Loucy (cell line): Measurements from ENCODE around the gene FBXL2.

ENCODE experiments used
- H2AFZ ChIP-seq: fragments of 200-600 bp; sonication (generic); 2 replicates; pipeline ENCODE4 v1.6.0; 2016; ENCODE audit warnings: antibody characterized with exemption, mild to moderate bottlenecking, low read length, moderate library complexity
- H3F3A ChIP-seq: fragments of 200-600 bp; 2 replicates; pipeline ENCODE4 v1.6.0; 2016; ENCODE audit warnings: antibody characterized with exemption, low read depth, mild to moderate bottlenecking
- H3K27me3 ChIP-seq: fragments of 200-600 bp; sonication (generic); 2 replicates; pipeline ENCODE4 v1.6.1; 2014; ENCODE audit warnings: low read length, mild to moderate bottlenecking; ENCODE audit not compliant: insufficient read depth, poor library complexity, severe bottlenecking
- H3K36me3 ChIP-seq: fragments of 200-600 bp; sonication (generic); 2 replicates; pipeline ENCODE4 v1.6.1; 2016; ENCODE audit warnings: low read length; ENCODE audit not compliant: insufficient read depth
- H3K4me1 ChIP-seq: fragments of 200-600 bp; sonication (generic); 2 replicates; pipeline ENCODE4 v1.5.1; 2014; ENCODE audit warnings: low read length, mild to moderate bottlenecking; ENCODE audit not compliant: insufficient read depth, poor library complexity, severe bottlenecking
- H3K4me2 ChIP-seq: fragments of 200-600 bp; sonication (generic); 2 replicates; pipeline ENCODE4 v1.6.0; 2014; ENCODE audit warnings: antibody characterized with exemption, low read length, low read depth, mild to moderate bottlenecking; ENCODE audit not compliant: poor library complexity, severe bottlenecking
- H3K4me3 ChIP-seq: fragments of 200-600 bp; sonication (generic); 2 replicates; pipeline ENCODE4 v1.5.1; 2014; ENCODE audit warnings: low read length, mild to moderate bottlenecking, mixed read lengths; ENCODE audit not compliant: poor library complexity, severe bottlenecking
- H3K79me2 ChIP-seq: fragments of 200-600 bp; sonication (generic); 2 replicates; pipeline ENCODE4 v1.6.1; 2014; ENCODE audit warnings: low read length; ENCODE audit not compliant: insufficient read depth
- H3K9ac ChIP-seq: fragments of 200-600 bp; sonication (generic); 2 replicates; pipeline ENCODE4 v1.6.0; 2014; ENCODE audit warnings: mild to moderate bottlenecking, low read depth, low read length, moderate library complexity; ENCODE audit not compliant: poor library complexity, severe bottlenecking
- H3K9me2 ChIP-seq: fragments of 200-600 bp; sonication (generic); replicated peaks from 2 replicates; pipeline ENCODE4 v1.6.1; 2016; ENCODE audit warnings: low read depth, low read length, mixed read lengths
- H3K9me3 ChIP-seq: fragments of 200-600 bp; sonication (generic); 2 replicates; pipeline ENCODE4 v1.6.1; 2014; ENCODE audit warnings: mild to moderate bottlenecking, antibody characterized with exemption, low read length, low read depth; ENCODE audit not compliant: insufficient read depth
- H4K20me1 ChIP-seq: fragments of 200-600 bp; sonication (generic); 2 replicates; pipeline ENCODE4 v1.6.0; 2014; ENCODE audit warnings: antibody characterized with exemption, low read length, mild to moderate bottlenecking; ENCODE audit not compliant: insufficient read depth, poor library complexity, severe bottlenecking
- CTCF ChIP-seq: fragments of 200-600 bp; sonication (generic); conservative IDR thresholded peaks from 2 replicates; pipeline ENCODE4 v1.5.1; 2014; ENCODE audit warnings: mild to moderate bottlenecking, antibody characterized with exemption, low read length
- EZH2phosphoT487 ChIP-seq: fragments of 200-600 bp; IDR thresholded peaks from 2 replicates; pipeline ENCODE4 v1.6.1; 2018; ENCODE audit warnings: antibody characterized with exemption, mild to moderate bottlenecking, moderate library complexity, borderline replicate concordance

The FBXL2 gene

GRCh38 chr3:33231756-33232465 lies 45.3 kb upstream of the FBXL2 start:
- TF ChIP-seq CTCF (no peak), EZH2phosphoT487 (no peak)
- no peaks in the 10 kb centered on the region for H3K27me3 ChIP-seq
- H3K4me3 ChIP-seq = no peak overlapping the region
- H3K4me1 ChIP-seq = no peaks in the 10 kb centered on the region
- no peaks in the 10 kb centered on the region for H4K20me1 ChIP-seq
- no peaks in the 10 kb centered on the region for H3K79me2 ChIP-seq
- H3K9ac ChIP-seq = no peak overlapping the region
- no peak overlapping the region for H3K4me2 ChIP-seq
- no peak overlapping the region for H2AFZ ChIP-seq
- H3F3A ChIP-seq = no peaks in the 10 kb centered on the region
- H3K9me2 ChIP-seq = no peaks in the 10 kb centered on the region
- no peaks in the 10 kb centered on the region for H3K36me3 ChIP-seq
- no peaks in the 10 kb centered on the region for H3K9me3 ChIP-seq

- no peak for TF ChIP-seq EZH2phosphoT487
- no peak for TF ChIP-seq CTCF
Measured at GRCh38 chr3:33233884-33234283, 43.4 kb upstream of the FBXL2 start.

GRCh38 chr3:33236005-33236404 lies 41.2 kb upstream of the FBXL2 start:
- Histone ChIP-seq H3K9me3 (no peaks in the 10 kb centered on the region), H3K27me3 (no peaks in the 10 kb centered on the region), H3K9me2 (no peaks in the 10 kb centered on the region), H3K4me2 (no peak overlapping the region), H3F3A (no peaks in the 10 kb centered on the region), H2AFZ (no peak overlapping the region), H3K4me3 (no peak overlapping the region), H3K79me2 (no peaks in the 10 kb centered on the region), H3K4me1 (no peaks in the 10 kb centered on the region), H3K36me3 (no peaks in the 10 kb centered on the region), H3K9ac (no peak overlapping the region), H4K20me1 (no peaks in the 10 kb centered on the region)
- no peak for TF ChIP-seq CTCF
- no peak for TF ChIP-seq EZH2phosphoT487

More at GRCh38 chr3:33233884-33234283, 43.4 kb upstream of the FBXL2 start:
- Histone ChIP-seq H3K9me3 (no peaks in the 10 kb centered on the region), H4K20me1 (no peaks in the 10 kb centered on the region), H3K4me3 (no peak overlapping the region), H3K9me2 (no peaks in the 10 kb centered on the region), H3K4me1 (no peaks in the 10 kb centered on the region), H3K36me3 (no peaks in the 10 kb centered on the region), H2AFZ (no peak overlapping the region), H3F3A (no peaks in the 10 kb centered on the region), H3K27me3 (no peaks in the 10 kb centered on the region), H3K9ac (no peak overlapping the region), H3K79me2 (no peaks in the 10 kb centered on the region), H3K4me2 (no peak overlapping the region)
